ENCODE measurements around the gene CTRB1. TPM values are rescaled to one million over a fixed set of nuclear protein-coding genes. Genes with fewer than 3 reads are reported as not detected.
"Not testable (repeated sequence)": the region's sequence is repeated elsewhere in the genome, so short reads cannot be mapped to it uniquely, and the experiment has no call there.

CTRB1 gene
- polyA plus RNA-seq, 3 donors, result not detected

DNA sequence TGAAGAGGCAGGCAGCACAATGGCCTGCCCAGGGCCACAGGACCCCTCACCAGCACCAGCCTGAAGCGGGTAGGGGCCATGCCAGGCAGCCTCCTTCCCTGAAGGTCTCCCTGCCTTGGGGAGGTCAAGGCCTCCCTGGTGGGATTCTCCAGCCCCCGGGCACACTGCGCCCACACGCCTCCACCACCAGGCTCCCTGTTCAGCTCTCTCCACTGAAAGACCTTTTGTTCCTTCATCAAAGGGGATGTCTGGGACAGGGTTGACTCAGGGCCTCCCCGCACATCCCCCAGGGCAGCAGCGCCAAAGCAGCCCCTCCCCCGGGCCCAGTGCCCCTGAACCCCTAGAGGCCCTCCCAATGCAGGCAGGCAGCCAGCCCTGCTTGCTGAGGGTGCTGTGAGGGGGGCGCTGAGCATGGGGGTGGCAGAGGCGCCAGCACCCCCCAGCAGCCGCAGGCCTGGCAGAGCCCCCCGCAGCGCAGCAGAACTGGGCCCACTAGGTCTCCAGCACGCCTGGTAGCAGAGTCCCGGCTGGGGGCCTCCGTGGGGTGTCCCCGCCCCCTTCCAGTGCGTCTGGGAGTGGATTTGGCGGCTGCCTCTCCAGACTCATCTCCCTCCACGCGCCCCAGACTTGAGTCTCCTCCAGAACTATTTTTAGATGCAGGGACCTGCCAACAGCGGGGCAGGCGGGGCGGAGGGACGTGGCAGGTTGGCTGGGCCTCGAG, 19.5 kb downstream of the CTRB1 start:
- no peak for DNase-seq (ENCODE audit: low read depth in 3 of 3, low spot score in 2 of 3)

- DNase-seq (ENCODE audit: low read depth in 3 of 3, low spot score in 2 of 3), result no peak
Observed at GRCh38 chr16:75238853-75239541, 20.2 kb downstream of the CTRB1 start.

DNA sequence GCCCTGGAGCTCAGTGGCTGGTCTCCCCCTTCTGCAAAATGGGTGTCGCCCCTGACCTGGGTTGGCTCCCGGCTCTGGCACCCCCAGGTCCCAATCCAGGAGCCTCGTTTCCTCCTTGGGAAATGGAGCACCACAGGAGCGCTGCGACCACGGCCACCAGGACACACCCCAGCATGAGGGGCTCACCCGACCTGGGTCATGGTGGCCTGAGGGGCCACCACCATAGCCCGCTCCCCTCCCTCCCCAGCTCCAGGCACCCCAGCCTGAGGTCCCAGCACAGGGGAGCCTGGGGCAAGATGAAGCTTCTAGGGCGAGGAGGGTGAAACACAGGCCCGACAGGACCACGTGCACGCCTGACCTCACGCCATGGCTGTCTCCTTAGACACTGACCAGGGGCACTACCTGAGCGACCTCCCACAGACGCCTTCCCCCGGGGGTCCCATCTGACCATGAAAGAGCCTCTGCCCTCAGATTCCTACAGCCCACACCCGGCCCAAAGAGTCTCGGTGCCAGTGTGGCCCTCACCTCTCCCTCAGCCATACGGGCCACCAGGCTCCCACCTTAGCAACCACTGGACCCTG, 20.8 kb downstream of the CTRB1 start:
- no peak for DNase-seq (ENCODE audit: low read depth in 3 of 3, low spot score in 2 of 3)

GRCh38 chr16:75240633-75241032, 21.8 kb downstream of the CTRB1 start:
- DNase-seq (ENCODE audit: low read depth in 3 of 3, low spot score in 2 of 3), result not testable (repeated sequence)

DNA sequence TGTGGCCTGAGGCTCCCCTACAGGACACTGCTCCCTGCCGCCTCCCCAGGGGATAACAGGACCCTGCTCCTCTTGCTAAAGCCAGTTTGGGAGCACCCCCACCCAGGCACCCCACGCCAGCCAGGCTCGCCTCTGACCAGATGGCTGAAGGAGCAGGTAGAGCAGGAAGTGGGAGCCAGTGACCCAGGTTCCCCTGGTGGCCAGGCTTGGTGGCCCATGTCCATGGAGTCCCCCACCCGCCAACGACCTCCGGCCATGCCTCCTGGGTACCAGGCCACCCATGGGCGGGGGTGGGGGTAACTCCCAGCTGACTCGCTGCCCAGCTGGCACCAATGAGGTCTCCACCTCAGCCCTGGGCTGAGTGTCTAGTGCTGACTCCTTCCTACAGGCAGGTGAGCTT, 22.6 kb downstream of the CTRB1 start:
- no peak for DNase-seq (ENCODE audit: low read depth in 3 of 3, low spot score in 2 of 3)

DNA sequence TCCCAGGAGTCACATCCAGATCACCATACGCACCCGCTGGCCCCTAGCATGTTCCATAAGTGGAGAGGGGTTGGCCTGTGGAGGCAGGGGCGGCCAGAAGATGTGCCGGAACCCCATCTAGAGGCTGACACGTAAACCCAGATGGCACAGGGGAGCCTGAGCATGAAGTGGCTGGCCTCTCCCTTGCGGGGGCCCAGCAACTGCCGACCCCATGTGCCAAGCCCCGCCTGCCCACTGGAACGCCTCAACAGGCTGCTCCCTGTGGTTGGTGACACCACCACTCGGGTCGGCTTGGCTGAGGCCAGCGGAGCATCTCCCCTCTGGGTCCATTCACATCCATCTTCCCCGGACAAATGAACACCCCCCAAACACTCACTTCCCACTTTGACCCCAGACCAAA, 23.2 kb downstream of the CTRB1 start:
- DNase-seq (ENCODE audit: low read depth in 3 of 3, low spot score in 2 of 3), result no peak

DNA sequence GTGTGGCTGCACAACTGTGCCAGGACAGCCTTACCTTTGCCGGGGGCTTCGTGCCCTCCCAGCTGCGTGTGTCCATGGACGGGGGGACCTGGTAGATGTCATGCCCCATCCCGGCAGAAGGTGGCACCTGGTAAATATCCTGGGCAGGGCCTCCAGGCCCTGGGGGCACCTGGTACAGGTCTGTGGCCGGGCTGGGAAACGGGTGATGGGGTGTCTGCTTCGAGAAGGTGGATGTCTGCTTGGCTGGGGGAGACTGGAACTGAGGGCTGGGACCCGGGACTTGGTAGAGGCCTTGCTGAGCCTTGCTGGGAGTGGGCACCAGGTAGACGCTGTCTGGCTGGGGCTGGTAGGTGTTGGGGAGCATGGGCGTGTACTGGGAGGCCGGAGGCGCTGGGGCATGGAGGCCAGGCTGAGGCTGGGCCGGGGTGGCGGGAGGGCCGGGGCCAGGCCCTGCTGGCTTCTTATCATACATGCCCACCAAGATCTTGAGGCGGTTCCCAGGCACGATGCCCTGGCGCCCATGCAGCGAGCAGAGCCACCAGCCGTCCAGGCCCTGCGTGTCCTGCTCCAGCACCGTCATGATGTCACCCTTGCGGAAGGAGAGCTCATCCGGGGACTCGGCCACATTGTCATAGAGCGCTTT, 23.8 kb downstream of the CTRB1 start:
- DNase-seq (ENCODE audit: low read depth in 3 of 3, low spot score in 2 of 3), result not testable (repeated sequence)

DNA sequence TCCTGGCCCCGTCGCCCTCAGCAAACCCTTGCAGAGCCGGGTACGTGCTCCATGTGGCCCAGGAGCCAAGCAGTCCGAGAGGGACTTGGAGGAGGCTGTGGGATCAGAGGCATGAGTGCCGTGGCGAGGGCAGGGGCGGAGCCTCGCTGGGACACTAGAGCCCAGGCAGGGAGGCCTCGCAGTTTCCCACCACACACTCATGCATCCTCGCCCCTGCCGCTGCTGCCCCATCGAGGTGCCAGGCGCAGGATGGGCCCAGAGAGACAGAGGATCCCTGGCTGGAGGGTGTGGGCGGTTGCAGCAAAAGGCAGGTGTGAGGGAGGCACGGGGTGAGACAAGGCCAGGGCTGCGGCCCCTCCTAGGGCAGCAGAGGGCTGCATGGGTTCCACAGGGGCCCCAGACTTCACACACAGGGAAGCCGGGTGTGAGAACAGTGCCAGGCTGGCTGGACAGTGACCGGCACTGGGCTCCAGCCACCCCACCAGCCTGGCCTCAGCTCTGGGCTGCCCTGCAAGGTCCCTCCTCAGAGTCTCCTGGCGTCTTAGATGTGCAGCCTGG, 25.0 kb downstream of the CTRB1 start:
- DNase-seq (ENCODE audit: low read depth in 3 of 3, low spot score in 2 of 3), result no peak

DNA sequence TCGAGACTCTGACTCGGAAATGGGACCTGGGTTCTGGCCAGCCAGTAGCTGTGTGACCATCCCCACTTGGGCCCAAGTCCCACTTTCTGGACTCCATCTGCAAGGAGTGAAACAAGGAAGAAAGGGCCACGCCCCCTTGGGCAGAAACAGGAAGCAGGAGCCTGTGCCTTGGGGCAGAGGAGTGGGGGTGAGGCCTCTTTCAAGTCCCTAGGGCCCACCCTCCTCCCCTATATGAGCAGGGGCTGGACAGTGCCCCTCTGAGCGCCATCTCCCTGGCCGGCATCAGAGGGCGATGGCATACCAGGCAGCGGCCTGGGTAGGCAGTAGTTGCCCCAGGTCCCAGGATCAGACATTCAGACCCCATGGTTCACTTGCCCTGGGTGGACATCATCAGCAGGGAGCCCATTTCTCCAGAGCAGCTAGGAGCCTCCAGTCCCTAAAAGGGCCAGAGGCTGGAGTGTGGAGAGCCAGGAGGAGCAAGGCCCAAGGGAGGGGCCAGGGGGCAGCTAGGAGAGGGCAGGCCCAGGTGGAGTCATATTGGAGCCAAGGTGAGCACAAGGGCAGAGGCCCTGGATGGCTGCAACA, 25.5 kb downstream of the CTRB1 start:
- DNase-seq (ENCODE audit: low read depth in 3 of 3, low spot score in 2 of 3), result no peak

GRCh38 chr16:75244844-75245758, 26.3 kb downstream of the CTRB1 start:
- DNase-seq (ENCODE audit: low read depth in 3 of 3, low spot score in 2 of 3), result no peak

DNA sequence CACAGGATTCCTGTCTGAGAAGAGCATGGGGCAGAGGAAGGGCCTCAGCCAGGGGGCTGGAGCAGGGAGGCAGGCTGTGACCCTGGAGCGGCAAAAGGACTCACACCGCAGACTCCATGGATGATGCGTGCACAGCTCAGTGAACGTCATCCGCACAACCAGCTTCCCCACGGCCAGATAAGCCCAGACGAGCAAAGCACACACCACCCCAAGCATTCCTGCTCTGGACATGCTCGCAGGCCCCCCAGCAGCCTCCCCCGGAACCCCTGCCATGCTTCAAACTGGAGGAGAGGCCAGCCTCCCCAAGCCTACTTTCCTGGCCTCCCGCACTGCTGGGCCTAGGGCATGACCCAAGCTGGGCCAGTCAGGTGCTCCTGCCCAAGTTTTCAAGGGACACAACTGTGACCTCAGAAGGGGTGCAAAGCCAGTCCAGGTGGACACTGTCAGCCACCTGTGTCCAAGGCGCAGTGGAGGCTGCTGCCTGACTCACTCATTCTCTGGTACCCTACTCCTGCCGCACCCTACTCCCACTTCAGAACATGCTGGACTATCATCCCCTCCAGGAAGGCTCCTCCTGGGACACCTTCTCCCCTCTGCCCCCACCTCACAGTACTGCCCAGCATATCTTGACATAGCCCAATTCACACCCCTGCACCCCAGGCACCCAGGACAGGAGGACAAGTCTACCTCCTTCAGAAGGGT, 27.9 kb downstream of the CTRB1 start:
- no peak for DNase-seq (ENCODE audit: low read depth in 3 of 3, low spot score in 2 of 3)

- DNase-seq (ENCODE audit: low read depth in 3 of 3, low spot score in 2 of 3), result no peak
Observed at GRCh38 chr16:75247249-75247648, 28.5 kb downstream of the CTRB1 start.

DNA sequence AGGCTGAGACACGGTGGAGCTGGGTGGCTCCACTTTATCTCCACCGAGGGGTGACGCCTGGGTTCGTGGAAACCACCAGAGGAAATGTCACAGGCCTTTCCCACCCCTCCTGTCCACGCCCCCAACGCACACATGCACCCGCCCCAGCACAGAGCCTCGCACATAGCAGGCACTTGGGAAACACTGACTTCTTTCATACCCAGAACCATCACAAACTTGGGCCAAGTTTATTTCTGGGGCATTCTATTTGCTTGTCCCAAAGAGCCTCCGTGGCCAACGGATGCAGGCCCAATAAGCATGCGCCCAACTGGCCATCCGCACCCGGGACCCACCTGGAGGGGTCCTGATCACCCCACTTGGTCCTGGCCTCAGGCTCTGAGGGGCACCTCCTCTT, 29.4 kb downstream of the CTRB1 start:
- DNase-seq (ENCODE audit: low read depth in 3 of 3, low spot score in 2 of 3), result no peak

- DNase-seq (ENCODE audit: low read depth in 3 of 3, low spot score in 2 of 3), result no peak
Observed at GRCh38 chr16:75248536-75249380, 30.0 kb downstream of the CTRB1 start.

- DNase-seq (ENCODE audit: low read depth in 3 of 3, low spot score in 2 of 3), result no peak
Observed at GRCh38 chr16:75249441-75249840, 30.7 kb downstream of the CTRB1 start.

DNA sequence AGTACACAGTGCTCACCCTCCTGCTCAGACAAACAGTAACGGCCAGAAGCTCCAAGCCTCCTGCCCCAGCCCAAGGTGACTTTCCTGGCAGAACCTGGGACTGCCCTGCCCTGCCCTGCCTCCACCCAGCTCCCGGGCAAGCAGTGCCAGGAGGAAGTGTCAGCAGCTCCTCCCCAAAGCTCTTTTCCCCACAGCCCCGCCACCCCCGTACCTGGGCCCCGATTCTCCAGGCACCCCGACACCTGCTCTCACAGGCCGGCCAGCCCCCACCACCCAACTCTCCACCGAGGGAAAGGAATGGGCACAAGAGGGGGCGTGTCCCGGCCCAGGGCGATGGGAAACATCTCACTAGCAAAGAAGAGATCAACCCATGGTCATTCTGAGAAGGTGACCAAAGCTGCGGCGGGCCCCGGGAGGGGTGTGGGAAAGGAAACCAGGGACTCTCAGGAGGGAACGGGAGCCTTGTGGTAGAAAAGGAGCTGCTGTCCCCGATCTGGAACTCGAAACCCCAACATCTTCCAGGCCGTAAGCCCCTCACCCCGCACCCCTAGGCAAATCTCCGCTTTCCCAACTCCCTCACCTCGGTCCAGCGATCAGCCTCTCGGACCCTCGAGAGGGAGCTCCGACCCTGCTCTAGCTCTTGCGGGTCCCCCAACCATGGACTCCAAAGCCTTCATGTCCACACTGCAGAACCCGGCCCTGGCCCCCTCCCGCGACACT, 31.5 kb downstream of the CTRB1 start:
- DNase-seq (ENCODE audit: low read depth in 3 of 3, low spot score in 2 of 3), result no peak

- no peak for DNase-seq (ENCODE audit: low read depth in 3 of 3, low spot score in 2 of 3)
Observed at GRCh38 chr16:75250809-75251279, 32.1 kb downstream of the CTRB1 start.
